ENCODE data around the gene EOLA1.

DNA sequence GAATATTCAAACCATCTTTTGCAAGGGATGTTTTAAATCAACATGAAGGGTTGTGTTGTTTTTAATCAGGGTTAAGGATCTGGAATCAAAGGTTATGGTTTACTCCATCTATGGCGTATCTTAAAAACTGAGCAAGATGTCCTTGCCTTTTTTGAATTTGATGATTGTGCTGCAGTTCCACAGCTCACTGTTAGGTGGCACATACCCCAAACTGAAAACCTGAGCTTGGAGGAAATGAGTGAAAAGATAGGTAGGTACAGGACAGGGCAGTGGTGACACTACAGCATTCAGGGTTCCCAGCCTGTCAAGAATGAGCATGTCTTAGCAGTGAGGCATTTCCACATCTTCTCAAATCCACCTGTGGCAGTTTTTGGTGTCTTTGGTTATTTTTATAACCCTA lies 13.1 kb upstream of the EOLA1 start:
- TF ChIP-seq SETDB1 (IDR thresholded peaks at IDR 0.05; ENCODE audit: insufficient read length, low read length) = no peak
- TF ChIP-seq CTCF (tag by site-specific recombination; IDR thresholded peaks at IDR 0.05) = no peak
- TF ChIP-seq ZNF24 (tag by site-specific recombination; IDR thresholded peaks at IDR 0.05) = no peak
- TF ChIP-seq ZBTB1 (tag by site-specific recombination; IDR thresholded peaks at IDR 0.05) = no peak
- no peak for TF ChIP-seq ZNF530 (tag by site-specific recombination; IDR thresholded peaks at IDR 0.05; ENCODE audit: low read depth)
- TF ChIP-seq ZNF416 (tag by site-specific recombination; IDR thresholded peaks at IDR 0.05) = no peak
- no peak for TF ChIP-seq ZNF404 (tag by site-specific recombination; IDR thresholded peaks at IDR 0.05)
- no peak for TF ChIP-seq ZSCAN30 (tag by site-specific recombination; IDR thresholded peaks at IDR 0.05)
- no peak for TF ChIP-seq ZNF211 (tag by site-specific recombination; IDR thresholded peaks at IDR 0.05; ENCODE audit: low read depth)
- no peak for TF ChIP-seq ZNF23 (tag by site-specific recombination; IDR thresholded peaks at IDR 0.05; ENCODE audit: borderline replicate concordance)
- TF ChIP-seq BCL11A (tag by site-specific recombination; IDR thresholded peaks at IDR 0.05; ENCODE audit: low read depth) = no peak

Measured in HEK293 (cell line).